ENCODE data around the gene FAM168A.

Gene FAM168A

DNA sequence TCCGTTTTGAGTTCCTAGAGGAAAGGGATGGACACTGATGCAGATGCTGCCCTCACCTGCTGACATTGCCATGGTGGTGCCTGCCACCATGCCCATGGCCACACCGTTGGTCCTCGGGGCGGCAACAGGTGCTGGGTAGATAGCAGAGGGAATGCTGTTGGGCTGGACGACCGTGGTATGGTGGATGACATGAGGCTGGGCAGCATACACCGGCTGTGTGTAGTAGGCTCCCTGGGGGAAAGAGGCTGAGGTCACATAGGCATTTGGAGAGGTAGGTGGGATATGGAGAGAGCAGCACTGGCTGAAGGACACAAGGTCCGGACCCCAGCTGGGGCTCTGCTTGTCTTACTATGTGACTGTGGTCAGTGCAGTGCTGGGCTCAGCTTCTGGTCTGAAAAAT, 188.5 kb downstream of the FAM168A start:
- H3K27me3 ChIP-seq (ENCODE audit: low read length): no peaks in the 10 kb centered on the region
- H3K79me2 ChIP-seq (ENCODE audit: insufficient read depth, low read length): no peaks in the 10 kb centered on the region
- no peak overlapping the region for H3K4me2 ChIP-seq (ENCODE audit: low read depth, low read length, poor library complexity, severe bottlenecking)
- H3F3A ChIP-seq (ENCODE audit: insufficient read depth): no peaks in the 10 kb centered on the region
- H3K9me3 ChIP-seq (ENCODE audit: insufficient read depth, low read length): no peaks in the 10 kb centered on the region
- no peak overlapping the region for H3K4me3 ChIP-seq (ENCODE audit: insufficient read depth, low read length, poor library complexity, severe bottlenecking)
- no peak overlapping the region for H3K27ac ChIP-seq (ENCODE audit: low read depth, low read length)
- H2AFZ ChIP-seq (ENCODE audit: low read depth, low read length, severe bottlenecking): no peak overlapping the region
- TF ChIP-seq, protein P1, sequence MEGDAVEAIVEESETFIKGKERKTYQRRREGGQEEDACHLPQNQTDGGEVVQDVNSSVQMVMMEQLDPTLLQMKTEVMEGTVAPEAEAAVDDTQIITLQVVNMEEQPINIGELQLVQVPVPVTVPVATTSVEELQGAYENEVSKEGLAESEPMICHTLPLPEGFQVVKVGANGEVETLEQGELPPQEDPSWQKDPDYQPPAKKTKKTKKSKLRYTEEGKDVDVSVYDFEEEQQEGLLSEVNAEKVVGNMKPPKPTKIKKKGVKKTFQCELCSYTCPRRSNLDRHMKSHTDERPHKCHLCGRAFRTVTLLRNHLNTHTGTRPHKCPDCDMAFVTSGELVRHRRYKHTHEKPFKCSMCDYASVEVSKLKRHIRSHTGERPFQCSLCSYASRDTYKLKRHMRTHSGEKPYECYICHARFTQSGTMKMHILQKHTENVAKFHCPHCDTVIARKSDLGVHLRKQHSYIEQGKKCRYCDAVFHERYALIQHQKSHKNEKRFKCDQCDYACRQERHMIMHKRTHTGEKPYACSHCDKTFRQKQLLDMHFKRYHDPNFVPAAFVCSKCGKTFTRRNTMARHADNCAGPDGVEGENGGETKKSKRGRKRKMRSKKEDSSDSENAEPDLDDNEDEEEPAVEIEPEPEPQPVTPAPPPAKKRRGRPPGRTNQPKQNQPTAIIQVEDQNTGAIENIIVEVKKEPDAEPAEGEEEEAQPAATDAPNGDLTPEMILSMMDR (IDR thresholded peaks at IDR 0.05; ENCODE audit: insufficient read depth, low read length, poor library complexity, severe bottlenecking): no peak
- no peak for TF ChIP-seq EZH2phosphoT487 (conservative IDR thresholded peaks at IDR 0.05; ENCODE audit: low read length)
- no peaks in the 10 kb centered on the region for H3K36me3 ChIP-seq (ENCODE audit: low read length)
- no peaks in the 10 kb centered on the region for H4K20me1 ChIP-seq (ENCODE audit: low read depth, low read length)
- H3K9me2 ChIP-seq (replicated peaks; ENCODE audit: insufficient read depth, low read length): no peaks in the 10 kb centered on the region
- H3K9ac ChIP-seq (ENCODE audit: low read length): no peak overlapping the region

DNA sequence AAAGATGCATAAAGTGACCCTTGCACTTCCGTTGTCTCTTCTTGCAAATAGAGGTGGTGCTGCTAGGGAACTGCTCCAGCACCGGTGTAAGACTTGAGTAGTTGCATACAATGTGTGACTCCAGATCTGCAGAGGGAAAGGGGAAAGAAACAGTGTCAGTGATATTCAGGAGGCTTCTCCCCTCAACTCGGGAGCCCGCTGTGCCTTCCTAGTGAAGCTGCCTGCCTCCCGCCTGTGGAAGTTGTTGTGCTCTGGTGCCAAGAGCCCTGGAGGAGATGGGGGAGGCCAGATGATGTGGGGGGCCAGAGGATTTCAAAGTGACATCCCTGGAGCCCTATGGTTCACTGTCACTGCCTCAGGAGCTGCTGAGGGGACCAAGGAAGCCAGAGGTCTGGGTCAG, 191.3 kb downstream of the FAM168A start:
- no peak overlapping the region for H3K4me2 ChIP-seq (ENCODE audit: low read depth, low read length, poor library complexity, severe bottlenecking)
- H3K79me2 ChIP-seq (ENCODE audit: insufficient read depth, low read length): no peaks in the 10 kb centered on the region
- no peak overlapping the region for H3K4me3 ChIP-seq (ENCODE audit: insufficient read depth, low read length, poor library complexity, severe bottlenecking)
- no peaks in the 10 kb centered on the region for H3F3A ChIP-seq (ENCODE audit: insufficient read depth)
- no peaks in the 10 kb centered on the region for H4K20me1 ChIP-seq (ENCODE audit: low read depth, low read length)
- H3K27me3 ChIP-seq (ENCODE audit: low read length): no peaks in the 10 kb centered on the region
- no peak overlapping the region for H3K9ac ChIP-seq (ENCODE audit: low read length)
- H3K9me3 ChIP-seq (ENCODE audit: insufficient read depth, low read length): no peaks in the 10 kb centered on the region
- H3K27ac ChIP-seq (ENCODE audit: low read depth, low read length): no peak overlapping the region
- TF ChIP-seq, protein P1 (IDR thresholded peaks at IDR 0.05; ENCODE audit: insufficient read depth, low read length, poor library complexity, severe bottlenecking): no peak
- no peak for TF ChIP-seq EZH2phosphoT487 (conservative IDR thresholded peaks at IDR 0.05; ENCODE audit: low read length)
- H3K9me2 ChIP-seq (replicated peaks; ENCODE audit: insufficient read depth, low read length): no peaks in the 10 kb centered on the region
- H3K36me3 ChIP-seq (ENCODE audit: low read length): no peaks in the 10 kb centered on the region
- H2AFZ ChIP-seq (ENCODE audit: low read depth, low read length, severe bottlenecking): no peak overlapping the region

DNA sequence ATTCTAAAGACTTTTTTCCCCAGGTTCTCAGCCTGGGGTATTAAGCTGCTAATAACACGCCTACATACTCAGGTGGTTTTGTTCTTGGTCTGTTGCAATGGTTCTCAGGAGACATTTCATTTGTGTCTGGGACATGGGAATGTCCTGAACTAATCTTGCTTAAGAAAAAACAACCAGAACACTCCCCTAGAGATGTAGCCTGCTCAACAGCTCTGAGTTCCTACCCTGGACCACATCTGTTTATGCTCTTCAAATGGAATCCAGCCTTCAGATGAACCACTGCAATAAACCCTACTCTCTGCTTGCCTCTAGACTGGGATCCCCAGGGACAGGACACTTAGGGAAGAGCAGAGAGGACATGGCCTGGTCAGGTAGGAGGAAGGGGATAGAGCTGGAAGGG, 191.8 kb downstream of the FAM168A start:
- no peaks in the 10 kb centered on the region for H3K9me3 ChIP-seq (ENCODE audit: insufficient read depth, low read length)
- H3K9me2 ChIP-seq (replicated peaks; ENCODE audit: insufficient read depth, low read length): no peaks in the 10 kb centered on the region
- no peaks in the 10 kb centered on the region for H3K79me2 ChIP-seq (ENCODE audit: insufficient read depth, low read length)
- H3K4me3 ChIP-seq (ENCODE audit: insufficient read depth, low read length, poor library complexity, severe bottlenecking): no peak overlapping the region
- no peaks in the 10 kb centered on the region for H3K36me3 ChIP-seq (ENCODE audit: low read length)
- TF ChIP-seq, protein P1 (IDR thresholded peaks at IDR 0.05; ENCODE audit: insufficient read depth, low read length, poor library complexity, severe bottlenecking): no peak
- no peak for TF ChIP-seq EZH2phosphoT487 (conservative IDR thresholded peaks at IDR 0.05; ENCODE audit: low read length)
- H3K27ac ChIP-seq (ENCODE audit: low read depth, low read length): no peak overlapping the region
- H3K9ac ChIP-seq (ENCODE audit: low read length): no peak overlapping the region
- no peaks in the 10 kb centered on the region for H3K27me3 ChIP-seq (ENCODE audit: low read length)
- H3F3A ChIP-seq (ENCODE audit: insufficient read depth): no peaks in the 10 kb centered on the region
- H3K4me2 ChIP-seq (ENCODE audit: low read depth, low read length, poor library complexity, severe bottlenecking): no peak overlapping the region
- H2AFZ ChIP-seq (ENCODE audit: low read depth, low read length, severe bottlenecking): no peak overlapping the region
- H4K20me1 ChIP-seq (ENCODE audit: low read depth, low read length): no peaks in the 10 kb centered on the region
